HG02938 (cell line): ENCODE measurements around the gene RDM1.

ENCODE experiments used
- ATAC-seq: cut with Tn5 transposase; IDR thresholded peaks from one replicate; pipeline ENCODE4 v1.9.1; 2021; ENCODE audit warnings: mild to moderate bottlenecking, moderate library complexity; ENCODE audit not compliant: unreplicated experiment

RDM1 gene

DNA sequence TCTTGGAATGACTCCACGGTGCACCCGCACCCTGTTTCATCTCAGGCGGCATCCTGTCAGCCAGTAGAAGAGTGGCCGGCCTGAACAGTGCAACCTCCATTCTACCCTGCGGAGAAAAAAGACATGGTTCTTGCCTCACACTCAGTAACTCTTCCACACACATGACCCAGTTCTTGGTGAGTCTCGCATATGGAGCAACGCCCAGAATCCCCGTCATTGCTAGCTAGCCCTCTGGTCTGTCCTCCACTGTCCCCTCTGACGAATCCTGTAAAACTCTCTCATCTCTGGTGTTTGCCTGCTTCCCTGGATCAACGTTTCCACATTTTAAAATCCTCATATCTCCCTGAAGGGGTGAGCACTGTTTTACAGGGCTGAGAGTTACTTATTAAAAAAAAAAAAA lies 4.2 kb upstream of the RDM1 start:
- ATAC-seq: no peak

DNA sequence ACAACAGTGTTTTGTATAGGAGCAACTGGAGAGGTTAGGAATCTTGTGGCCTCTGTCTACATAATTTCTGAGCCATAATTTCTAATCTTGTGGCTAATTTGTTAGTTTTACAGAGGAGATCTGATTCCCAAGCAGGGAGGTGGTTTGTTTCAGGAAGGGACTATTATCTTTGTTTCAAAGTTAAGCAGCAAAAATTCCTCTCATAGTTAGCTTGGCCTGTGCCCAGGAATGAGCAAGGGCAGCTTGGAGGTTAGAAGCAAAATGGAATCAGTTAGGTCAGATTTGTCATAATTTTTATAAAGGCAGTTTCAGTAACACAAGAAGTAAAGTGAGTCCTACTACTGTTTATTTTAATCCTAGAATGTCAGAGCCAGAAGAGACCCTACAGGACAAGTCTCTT lies 2.0 kb upstream of the RDM1 start:
- no peak for ATAC-seq

DNA sequence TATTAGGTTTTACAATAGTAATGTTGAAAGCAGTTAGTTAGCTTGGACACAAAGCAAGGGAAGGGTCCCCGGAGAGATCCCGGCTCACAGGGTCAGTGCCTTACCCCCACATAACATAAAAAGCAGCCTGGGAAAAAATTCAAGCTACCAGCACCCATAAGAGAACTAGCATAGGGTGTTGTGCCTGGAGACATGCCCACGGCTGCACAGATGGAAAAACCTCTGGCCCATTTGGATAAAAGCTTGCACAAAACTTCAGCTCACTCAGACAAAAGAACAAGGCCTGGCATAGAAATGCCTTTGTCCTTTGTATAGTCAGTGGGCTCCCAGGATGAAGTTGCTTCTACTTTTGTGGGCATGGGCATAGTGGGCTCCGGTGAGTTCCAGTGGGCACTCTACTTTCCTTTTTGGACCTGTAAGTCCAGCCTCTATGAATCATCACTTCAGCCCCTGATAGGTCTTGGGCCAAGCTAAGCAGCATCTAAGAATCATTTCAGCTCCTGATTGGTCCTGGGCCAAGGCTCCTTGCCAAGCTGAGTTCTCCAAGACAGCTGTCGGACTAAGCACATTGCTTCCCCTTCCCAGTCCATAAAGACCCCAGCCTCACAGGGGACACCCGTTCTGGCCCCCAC lies 1.3 kb upstream of the RDM1 start:
- no peak for ATAC-seq

DNA sequence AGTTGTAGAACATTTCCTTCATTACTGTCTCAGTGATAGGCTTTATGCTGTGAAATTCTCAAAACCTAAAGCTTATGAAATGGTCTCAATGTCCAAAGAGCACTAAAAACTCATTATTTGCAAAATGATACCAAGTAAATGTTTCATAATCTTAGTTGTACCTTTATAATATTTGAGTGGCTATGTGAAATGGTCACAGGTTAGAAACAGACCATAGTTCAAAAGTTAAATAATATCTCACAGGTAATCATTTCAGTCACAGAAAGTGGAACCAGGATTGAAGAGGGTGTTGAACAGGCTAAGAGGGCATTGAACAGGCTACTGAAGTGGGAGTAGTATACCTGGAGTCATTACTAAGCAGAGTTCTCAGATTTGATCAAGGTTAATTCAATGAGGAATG lies 2.9 kb downstream of the RDM1 start:
- ATAC-seq: no peak

DNA sequence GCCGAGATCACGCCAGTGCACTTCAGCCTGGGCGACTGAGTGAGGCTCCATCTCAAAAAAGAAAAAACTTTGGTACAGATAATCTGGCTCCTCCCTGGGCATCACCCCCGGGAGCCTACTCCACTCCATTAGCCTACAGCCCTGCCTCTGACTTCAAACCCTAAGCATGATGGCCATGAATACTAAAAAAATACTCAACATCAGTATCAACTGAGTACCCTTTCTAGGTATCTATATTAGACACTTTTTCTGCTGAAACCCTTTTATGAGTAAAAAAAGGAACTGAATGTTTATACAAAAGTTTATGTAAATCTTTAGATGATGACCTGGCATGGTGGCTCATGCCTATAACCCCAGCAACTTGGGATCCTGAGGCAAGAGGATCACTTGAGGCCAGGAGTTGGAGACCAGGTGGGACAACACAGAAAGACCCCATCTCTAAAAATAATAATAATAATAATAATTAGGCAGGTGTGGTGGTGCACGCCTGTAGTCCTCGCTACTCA lies 6.9 kb downstream of the RDM1 start:
- ATAC-seq: no peak

DNA sequence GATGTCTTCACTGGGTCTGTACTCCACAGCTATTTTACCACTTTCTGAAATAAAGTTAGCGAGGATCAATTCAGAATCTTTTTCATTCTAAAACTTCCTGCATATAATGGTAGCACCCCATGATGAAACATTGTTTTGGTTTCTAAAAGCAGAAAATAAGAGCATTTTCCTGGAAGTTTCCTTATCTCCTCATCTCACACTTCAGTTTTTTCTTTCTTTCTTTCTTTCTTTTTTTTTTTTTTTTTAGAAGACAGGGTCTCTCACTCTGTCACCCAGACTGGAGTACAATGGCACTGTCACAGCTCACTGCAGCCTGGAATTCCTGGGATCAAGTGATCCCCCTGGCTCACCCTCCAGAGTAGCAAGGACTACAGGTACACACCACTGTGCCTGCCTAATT lies 10.3 kb downstream of the RDM1 start:
- ATAC-seq: no peak

DNA sequence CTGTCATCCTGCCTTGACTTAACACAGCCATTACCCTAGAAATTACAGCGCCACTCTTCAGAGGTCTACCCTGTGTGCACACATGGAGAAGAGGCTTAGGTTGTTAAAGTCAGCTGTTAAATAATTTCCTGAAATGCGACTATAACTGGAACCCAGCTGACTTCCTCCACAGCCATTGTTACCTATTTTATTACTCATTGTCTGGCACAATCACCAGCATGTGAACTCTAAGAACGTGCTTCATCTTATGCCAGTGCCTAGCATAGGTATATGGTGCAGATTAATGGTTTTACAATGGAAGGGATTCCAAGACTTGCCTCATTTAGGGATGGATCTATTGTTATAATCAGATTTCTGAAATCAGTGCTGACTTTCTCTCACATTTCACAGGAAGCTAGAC lies 11.9 kb downstream of the RDM1 start:
- no peak for ATAC-seq

DNA sequence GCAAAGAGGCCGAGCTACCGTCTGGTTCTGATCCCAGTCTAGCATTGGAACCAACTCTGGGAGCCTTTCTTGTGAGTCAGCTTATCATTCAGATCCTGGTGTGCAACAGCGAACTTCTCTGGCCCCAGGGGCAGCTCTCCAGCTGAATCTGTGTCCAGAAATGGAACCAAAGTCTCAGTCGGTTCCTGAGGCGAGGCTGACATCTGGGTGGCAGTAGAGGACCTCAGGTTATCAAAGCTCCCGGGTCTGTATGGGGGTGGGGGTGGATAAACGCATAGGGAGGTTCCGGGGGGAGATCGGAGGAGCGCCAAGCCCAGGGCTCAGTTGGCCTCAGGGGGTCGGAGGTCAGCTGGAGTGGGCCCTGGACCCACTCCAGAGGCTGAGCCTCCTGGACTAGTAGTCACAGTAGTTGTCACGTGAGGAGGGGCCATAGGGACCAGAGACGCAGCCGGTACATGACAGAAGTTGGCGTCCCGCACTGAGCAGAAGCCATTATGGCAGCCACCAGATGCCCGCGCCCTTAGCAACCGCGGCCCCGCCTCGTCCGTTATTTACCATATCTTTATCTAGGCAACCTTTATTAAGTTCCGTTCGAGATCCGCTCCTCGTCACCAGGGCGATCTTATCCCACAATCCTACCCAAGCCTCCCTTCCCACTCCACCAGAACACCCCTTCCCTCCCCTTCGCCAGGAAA lies 12.9 kb downstream of the RDM1 start:
- ATAC-seq: no peak

DNA sequence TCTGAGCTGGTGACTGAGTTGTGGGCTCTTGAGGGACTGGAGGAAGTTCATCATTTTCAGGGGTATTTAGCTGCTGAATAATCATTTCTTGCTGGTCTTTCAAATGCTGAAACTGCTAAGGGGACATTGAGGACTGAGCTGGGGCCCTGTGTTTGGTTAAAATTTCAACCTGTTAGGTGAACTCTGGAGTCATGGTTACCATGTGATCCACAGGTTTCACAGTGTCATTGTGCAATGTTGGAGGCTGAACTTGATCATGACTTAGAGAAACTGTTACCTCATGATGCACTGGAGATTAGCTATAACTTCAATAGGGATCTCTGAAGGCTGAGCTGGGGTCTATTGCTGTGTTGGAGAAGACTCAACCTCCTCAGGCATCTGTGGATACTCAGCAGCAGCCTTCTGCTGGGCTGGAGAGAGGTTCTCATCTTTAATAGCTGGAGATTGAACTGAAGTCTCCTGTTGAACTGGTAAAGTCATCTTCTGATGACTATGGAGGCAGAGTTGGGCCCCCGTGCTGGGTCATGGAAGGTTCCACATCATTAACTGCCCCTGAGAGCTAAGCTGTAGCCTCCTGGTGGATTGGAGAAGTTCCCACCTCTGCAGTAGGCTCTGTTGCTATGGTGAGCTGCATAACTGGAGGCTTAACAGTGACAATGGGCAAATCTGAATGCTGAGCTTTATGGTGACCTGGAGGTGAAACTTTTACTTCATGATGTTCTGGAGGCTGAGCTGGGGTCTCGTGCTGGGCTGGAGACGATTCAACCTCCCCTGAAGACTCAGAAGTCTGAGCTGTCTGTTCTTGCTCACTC lies 15.2 kb downstream of the RDM1 start:
- no peak for ATAC-seq

DNA sequence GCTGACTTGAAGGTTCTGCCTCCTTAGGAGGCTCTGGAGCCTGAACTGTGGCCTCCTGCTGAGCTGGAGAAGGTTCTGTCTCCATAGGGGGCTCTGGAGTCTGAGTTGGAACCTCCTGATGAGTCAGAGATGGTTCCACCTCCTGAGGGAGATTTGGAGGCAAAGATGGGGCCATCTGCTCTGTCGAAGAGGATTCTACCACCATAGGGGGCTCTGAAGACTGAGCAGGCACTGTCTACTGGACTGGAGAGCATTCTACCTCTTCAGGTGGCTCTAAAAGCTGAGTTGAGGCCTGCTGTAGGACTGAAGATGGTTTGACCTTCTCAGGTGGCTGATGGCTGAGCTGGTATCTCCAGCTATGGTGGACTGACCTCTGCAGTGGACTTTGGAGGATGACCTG lies 16.2 kb downstream of the RDM1 start:
- ATAC-seq: no peak

DNA sequence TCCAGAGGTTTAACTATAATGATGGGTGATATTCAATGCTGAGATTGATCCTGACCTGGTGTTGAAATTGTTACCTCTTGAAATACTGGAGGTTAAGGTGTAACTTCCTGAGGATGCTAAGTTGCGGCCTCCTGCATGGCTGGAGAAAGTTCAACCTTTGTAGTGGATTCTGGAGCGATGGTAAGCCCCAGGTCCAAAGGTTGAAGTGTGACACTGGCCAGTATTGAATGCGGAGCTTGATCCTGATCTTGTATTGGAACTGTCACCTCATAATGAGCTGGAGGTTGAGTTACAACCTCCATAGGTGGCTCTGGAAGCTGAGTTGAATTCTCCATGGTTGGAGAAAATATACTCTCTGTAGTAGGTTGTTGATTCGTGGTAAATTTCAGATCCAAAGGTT lies 17.0 kb downstream of the RDM1 start:
- ATAC-seq: no peak

DNA sequence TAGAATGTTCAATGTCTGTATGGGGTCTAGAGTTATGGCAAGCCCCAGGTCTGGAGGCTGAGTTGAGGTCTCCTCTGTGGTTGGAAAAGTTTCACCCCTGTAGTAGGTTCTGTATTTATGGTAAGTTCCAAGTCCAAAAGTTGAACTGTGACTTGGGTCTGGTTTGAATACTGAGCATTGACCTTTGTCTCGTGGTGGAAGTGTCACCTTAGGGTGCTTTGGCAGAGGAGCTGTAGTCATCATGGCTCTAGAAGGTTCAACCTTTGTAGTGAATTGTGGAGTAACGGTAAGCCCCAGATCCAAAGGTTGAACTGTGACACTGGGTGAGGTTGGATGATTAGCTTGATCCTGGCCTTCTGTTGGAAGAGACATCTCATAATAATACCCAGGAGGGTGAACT lies 17.6 kb downstream of the RDM1 start:
- ATAC-seq: no peak

DNA sequence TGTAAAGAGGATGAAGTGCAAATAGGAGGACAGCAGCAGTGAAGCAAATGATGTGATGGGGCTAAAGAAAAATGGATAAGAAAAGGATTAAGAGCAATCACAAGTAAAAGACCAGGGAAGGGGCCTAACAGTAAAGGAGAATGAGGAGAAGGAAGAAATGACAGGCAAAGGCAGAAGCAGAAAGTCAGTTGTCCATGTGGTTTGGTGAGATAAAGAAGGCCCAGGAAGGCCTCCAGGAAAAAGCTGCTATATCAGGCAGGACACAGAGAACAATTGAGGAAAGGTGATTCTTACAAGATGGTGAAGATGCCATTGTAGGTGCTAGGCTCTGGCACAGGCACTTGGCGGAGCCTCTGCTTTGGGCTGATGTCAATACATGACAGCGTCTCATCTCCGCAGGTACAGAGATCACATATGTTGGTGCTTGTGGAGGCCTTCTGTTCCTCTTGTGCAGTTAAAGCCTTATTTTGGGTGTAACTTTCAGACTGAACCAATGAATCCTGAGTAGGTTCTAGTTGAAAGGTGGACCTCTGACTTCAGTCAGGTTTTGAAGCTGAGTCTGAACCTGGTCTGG lies 18.1 kb downstream of the RDM1 start:
- no peak for ATAC-seq

DNA sequence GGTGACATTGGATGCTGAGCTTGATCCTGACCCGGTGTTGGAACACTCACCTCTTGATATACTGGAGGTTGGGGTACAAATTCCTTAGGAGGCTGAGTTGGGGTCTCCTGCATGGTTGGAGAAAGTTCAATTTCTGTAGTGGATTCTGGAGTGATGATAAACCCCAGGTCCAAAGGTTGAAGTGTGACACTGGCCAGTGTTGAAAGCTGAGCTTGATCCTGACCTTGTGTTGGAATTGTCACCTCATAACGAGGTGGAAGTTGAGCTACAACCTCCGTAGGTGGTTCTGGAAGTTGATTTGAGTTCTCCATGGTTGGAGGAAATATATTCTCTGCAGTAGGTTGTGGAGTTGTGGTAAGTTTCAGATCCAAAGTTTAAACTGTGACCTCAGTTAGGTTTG lies 21.2 kb downstream of the RDM1 start:
- ATAC-seq: no peak

DNA sequence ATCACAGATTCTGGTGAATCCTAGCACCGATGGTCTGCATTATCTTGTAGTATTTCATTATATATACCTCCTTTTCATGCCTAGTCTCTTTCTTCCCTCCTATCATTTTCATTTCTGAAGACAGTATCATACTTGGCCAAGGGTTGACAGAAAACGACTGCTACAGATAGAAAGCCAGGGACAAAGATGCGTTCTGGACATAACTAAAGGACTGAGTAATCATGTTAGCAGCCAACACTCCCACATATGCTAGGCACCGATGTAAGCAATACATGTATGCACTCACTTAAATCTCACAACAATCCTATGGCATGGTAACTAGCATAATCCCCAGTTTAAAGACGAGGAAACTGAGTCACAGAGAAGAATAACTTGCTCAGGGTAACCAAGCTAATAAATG lies 22.9 kb downstream of the RDM1 start:
- no peak for ATAC-seq

DNA sequence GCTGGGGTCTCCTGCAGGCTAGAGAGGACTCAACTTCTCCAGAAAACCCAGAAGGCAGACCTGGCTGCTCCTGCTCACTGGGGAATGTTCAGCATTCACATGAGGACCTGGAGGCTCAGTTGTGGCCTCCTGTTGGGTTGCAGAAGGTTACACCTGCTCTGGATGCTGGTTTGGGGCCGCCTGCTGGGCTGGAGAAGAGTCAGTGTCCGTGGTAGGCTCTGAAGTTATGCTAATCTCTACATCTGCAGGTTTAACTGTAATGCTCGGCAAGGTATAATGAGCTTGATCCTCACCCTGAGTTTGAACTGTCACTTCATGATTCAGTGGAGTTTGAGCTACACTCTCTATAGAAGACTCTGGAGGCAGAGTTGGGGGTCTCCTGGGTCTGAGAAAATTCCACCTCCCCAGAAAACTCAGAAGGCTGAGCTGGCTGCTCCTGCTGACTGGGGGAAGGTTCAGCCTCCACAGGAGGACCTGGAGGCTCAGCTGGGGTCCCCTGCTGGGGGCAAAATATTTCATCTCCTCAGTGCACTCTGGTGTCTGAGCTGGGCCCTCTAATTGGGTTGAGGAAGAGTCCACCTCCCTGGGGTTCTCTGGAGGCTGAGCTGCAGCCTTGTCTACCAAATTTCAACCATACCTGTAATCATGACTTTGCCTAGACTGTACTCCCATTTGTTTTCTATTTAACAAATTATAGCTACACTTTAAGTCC lies 23.5 kb downstream of the RDM1 start:
- no peak for ATAC-seq

DNA sequence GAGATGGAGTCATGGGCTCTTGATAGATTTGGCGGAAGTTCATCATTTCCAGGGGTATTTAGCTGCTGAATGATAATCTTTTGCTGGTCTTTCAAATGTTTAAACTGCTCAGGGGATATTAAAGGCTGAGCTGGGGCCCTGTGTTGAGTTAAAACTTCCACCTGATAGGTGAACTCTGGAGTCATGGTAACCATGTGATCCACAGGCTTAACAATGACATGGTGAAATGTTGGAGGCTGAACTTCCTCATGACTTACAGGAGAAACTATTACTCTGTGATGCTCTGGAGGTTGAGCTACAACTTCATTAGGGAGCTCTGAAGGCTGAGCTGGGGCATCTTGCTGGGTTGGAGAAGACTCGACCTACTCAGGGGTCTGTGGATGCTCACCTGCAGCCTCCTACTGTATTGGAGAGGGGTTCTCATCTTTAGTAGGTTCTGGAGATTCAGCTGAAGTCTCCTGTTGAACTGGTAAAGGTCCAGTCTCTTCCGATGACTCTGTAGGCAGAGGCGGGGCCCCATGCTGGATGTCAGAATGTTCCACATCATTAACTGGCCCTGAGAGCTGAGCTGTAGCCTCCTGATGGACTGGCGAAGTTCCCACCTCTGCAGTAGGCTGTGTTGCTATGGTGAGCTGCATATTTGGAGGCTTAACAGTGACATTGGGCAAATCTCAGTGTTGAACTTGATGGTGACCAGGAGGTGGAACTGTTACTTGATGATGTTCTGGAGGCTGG lies 24.2 kb downstream of the RDM1 start:
- no peak for ATAC-seq

DNA sequence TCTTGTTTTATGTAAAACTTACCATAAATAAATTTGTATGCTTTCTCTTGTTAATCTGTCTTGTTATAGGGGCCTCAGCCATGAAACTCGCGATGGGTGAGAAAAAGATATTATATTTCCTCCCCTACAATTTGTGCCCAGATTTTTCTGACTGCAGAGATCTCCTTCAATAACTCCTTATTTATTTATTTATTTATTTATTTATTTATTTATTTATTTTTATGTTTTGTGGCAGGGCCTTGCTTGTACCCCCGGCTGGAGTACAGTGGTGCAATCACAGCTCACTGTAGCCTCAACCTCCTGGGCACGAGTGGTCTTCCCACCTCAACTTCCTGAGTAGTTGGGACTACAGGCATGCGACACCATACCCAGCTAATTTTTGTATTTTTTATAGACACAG lies 27.1 kb downstream of the RDM1 start:
- no peak for ATAC-seq

DNA sequence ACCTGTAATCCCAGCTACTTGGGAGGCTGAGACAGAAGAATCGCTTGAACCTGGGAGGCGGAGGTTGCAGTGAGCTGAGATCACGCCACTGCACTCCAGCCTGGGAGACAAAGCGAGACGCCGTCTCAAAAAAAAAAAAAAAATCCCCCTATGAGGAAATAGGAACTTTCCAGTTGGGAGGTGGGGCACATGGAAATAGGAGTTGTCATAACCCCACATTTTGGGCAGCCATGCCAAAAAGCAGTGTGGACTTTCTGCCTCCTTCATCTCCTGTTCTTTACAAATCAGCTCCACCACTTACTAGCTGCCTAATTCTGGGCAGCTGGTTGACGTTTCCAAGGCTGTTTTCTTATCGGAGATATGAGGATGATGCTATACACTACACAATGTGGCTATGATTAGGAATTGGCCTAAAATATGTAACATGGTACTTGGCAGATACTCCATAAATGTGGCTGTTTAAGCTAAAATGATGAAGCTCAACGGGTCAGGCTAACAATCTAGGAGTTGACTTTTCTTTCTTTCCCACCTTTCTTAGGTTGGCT lies 28.9 kb downstream of the RDM1 start:
- no peak for ATAC-seq
